ENCODE data around the gene MAST2. TPM values are rescaled to one million over a fixed set of nuclear protein-coding genes. Genes with fewer than 3 reads are reported as not detected.

The MAST2 gene
- total and polyA plus RNA-seq, 2 experiments from 2014 or later, result 14.2 to 19.1 TPM

DNA sequence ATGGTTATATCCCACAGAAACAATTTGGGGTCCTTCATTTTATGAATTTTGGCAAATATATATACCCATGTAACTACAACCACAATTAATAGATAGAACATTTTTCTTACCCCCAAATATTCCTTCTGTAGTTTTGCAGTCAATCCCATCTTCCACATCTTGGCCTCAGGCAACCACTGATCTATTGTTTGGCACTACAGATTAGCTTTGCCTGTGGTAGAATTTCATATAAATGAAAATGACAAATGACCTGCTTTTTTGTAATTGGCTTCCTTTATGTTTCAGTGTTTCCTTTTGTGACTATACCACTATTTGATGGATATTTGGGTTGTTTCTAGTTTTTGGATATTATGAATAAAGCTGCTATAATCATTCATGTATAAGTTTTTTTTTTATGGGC is 91.5 kb downstream of the MAST2 start:
- Histone ChIP-seq H3K4me2 (ENCODE audit: unreplicated experiment) (no peak overlapping the region), H3K36me3 (ENCODE audit: low read depth) (no peaks in the 10 kb centered on the region), H4K20me1 (ENCODE audit: insufficient read depth) (no peaks in the 10 kb centered on the region), H3K4me1 (ENCODE audit: insufficient read depth) (peaks cover 16% of the 10 kb centered on the region), H3K79me2 (ENCODE audit: insufficient read depth) (peaks cover 33% of the 10 kb centered on the region), H2AFZ (no peak overlapping the region), H3K9me3 (ENCODE audit: low read depth) (no peaks in the 10 kb centered on the region), H3K9me2 (ENCODE audit: insufficient read depth) (no peaks in the 10 kb centered on the region), H3K9ac (no peak overlapping the region), H3F3A (ENCODE audit: insufficient read depth) (peaks cover 12% of the 10 kb centered on the region), H3K4me3 (no peak overlapping the region), H3K27me3 (replicated peaks; ENCODE audit: insufficient read depth) (no peaks in the 10 kb centered on the region), H3K27ac (no peak overlapping the region)
- in situ Hi-C loops (cut with MboI), result no loop called here
- TF ChIP-seq EZH2 (IDR thresholded peaks at IDR 0.05; ENCODE audit: insufficient read depth, poor library complexity, severe bottlenecking) (no peak), EZH2phosphoT487 (IDR thresholded peaks at IDR 0.05; ENCODE audit: insufficient read depth, low read depth) (no peak)
- DNase-seq, result no peak

DNA sequence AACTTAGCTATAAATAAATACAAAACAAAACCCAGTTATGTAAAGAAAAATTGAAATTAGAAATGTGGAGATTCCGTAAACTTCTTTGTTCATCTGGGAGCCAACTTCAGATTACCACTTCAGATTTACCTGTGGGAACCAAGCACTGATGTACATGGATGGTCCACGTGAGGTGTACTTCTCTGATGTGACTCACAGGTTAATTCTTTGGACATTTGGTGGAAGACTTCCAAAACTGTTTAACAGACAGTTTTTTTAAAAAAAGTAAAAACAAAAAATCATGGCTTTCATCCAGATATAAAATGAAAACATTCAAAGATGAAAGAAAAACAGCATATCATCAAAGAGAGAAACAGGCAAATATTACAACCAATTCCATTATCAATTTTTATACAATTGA is 92.0 kb downstream of the MAST2 start:
- Histone ChIP-seq H3K27ac (no peak overlapping the region), H3K36me3 (ENCODE audit: low read depth) (no peaks in the 10 kb centered on the region), H3K9me3 (ENCODE audit: low read depth) (no peaks in the 10 kb centered on the region), H3F3A (ENCODE audit: insufficient read depth) (peaks cover 12% of the 10 kb centered on the region), H3K27me3 (replicated peaks; ENCODE audit: insufficient read depth) (no peaks in the 10 kb centered on the region), H3K4me2 (ENCODE audit: unreplicated experiment) (no peak overlapping the region), H3K79me2 (ENCODE audit: insufficient read depth) (peaks cover 28% of the 10 kb centered on the region), H4K20me1 (ENCODE audit: insufficient read depth) (no peaks in the 10 kb centered on the region), H3K4me1 (ENCODE audit: insufficient read depth) (peaks cover 16% of the 10 kb centered on the region), H3K9me2 (ENCODE audit: insufficient read depth) (no peaks in the 10 kb centered on the region), H2AFZ (no peak overlapping the region), H3K9ac (no peak overlapping the region), H3K4me3 (no peak overlapping the region)
- TF ChIP-seq EZH2 (IDR thresholded peaks at IDR 0.05; ENCODE audit: insufficient read depth, poor library complexity, severe bottlenecking), result no peak
- TF ChIP-seq EZH2phosphoT487 (IDR thresholded peaks at IDR 0.05; ENCODE audit: insufficient read depth, low read depth), result no peak
- in situ Hi-C loops (cut with MboI), result no loop called here
- no peak for DNase-seq
- 95 to 96% methylated on average over 2 of the region's 2 CpGs for WGBS, 2 experiments (ENCODE audit: low coverage in 1 of 2, low lambda C conversion rate in 2 of 2, missing lambda C conversion rate in 2 of 2)

DNA sequence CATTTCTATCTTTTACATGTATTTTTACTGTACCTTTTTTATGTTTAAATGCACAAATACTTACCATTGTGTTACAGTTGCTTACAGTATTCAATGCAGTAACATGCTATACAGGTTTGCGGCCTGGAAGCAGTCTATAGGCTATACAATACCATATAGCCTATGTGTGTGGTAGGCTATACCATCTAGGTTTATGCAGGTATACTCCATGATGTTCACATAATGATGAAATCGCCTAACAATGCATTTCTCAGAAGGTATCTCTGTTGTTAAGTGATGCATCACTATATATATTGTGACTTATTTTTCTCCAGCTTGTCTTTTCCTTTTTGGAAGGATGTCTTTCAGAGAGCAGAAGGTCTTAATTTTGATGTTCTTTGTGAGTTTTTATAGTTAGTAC is 103.5 kb downstream of the MAST2 start:
- H3K4me1 ChIP-seq (ENCODE audit: insufficient read depth), result 0 out of 2 replicates have a peak, but pooled peaks cover under 1% of the 10 kb centered on the region
- no peaks in the 10 kb centered on the region for H3K36me3 ChIP-seq (ENCODE audit: low read depth)
- no peaks in the 10 kb centered on the region for H3K27me3 ChIP-seq (replicated peaks; ENCODE audit: insufficient read depth)
- no peak overlapping the region for H3K9ac ChIP-seq
- no peak overlapping the region for H3K4me3 ChIP-seq
- peaks cover under 1% of the 10 kb centered on the region; the same call in 1 of the 2 replicates for H3F3A ChIP-seq (ENCODE audit: insufficient read depth)
- in situ Hi-C loops (cut with MboI), result no loop called here
- H3K9me3 ChIP-seq (ENCODE audit: low read depth), result no peaks in the 10 kb centered on the region
- no peak overlapping the region for H2AFZ ChIP-seq
- no peak for TF ChIP-seq EZH2 (IDR thresholded peaks at IDR 0.05; ENCODE audit: insufficient read depth, poor library complexity, severe bottlenecking)
- H3K4me2 ChIP-seq (ENCODE audit: unreplicated experiment), result no peak overlapping the region
- 97 to 98% methylated on average over 2 of the region's 2 CpGs for WGBS, 2 experiments (ENCODE audit: low coverage in 1 of 2, low lambda C conversion rate in 2 of 2, missing lambda C conversion rate in 2 of 2)
- DNase-seq, result no peak
- no peak overlapping the region for H3K27ac ChIP-seq
- peaks cover 63% of the 10 kb centered on the region for H3K79me2 ChIP-seq (ENCODE audit: insufficient read depth)
- H4K20me1 ChIP-seq (ENCODE audit: insufficient read depth), result no peaks in the 10 kb centered on the region
- H3K9me2 ChIP-seq (ENCODE audit: insufficient read depth), result no peaks in the 10 kb centered on the region

- Histone ChIP-seq H4K20me1 (ENCODE audit: insufficient read depth) (no peaks in the 10 kb centered on the region), H3K4me3 (no peak overlapping the region), H2AFZ (no peak overlapping the region), H3K9me2 (ENCODE audit: insufficient read depth) (no peaks in the 10 kb centered on the region), H3K9me3 (ENCODE audit: low read depth) (no peaks in the 10 kb centered on the region), H3K9ac (no peak overlapping the region), H3K4me1 (ENCODE audit: insufficient read depth) (peaks cover 12% of the 10 kb centered on the region), H3K79me2 (ENCODE audit: insufficient read depth) (peaks cover 47% of the 10 kb centered on the region), H3K4me2 (ENCODE audit: unreplicated experiment) (no peak overlapping the region), H3K27ac (no peak overlapping the region), H3F3A (ENCODE audit: insufficient read depth) (peaks cover 14% of the 10 kb centered on the region), H3K36me3 (ENCODE audit: low read depth) (no peaks in the 10 kb centered on the region), H3K27me3 (replicated peaks; ENCODE audit: insufficient read depth) (no peaks in the 10 kb centered on the region)
- no peak for TF ChIP-seq EZH2 (IDR thresholded peaks at IDR 0.05; ENCODE audit: insufficient read depth, poor library complexity, severe bottlenecking)
- TF ChIP-seq EZH2phosphoT487 (IDR thresholded peaks at IDR 0.05; ENCODE audit: insufficient read depth, low read depth), result no peak
- 82 to 84% methylated on average over 3 of the region's 3 CpGs for WGBS, 2 experiments (ENCODE audit: low coverage in 1 of 2, low lambda C conversion rate in 2 of 2, missing lambda C conversion rate in 2 of 2)
- in situ Hi-C loops (cut with MboI), result no loop called here
- DNase-seq, result no peak
Measured at GRCh38 chr1:45908611-45909140, 105.3 kb downstream of the MAST2 start.

DNA sequence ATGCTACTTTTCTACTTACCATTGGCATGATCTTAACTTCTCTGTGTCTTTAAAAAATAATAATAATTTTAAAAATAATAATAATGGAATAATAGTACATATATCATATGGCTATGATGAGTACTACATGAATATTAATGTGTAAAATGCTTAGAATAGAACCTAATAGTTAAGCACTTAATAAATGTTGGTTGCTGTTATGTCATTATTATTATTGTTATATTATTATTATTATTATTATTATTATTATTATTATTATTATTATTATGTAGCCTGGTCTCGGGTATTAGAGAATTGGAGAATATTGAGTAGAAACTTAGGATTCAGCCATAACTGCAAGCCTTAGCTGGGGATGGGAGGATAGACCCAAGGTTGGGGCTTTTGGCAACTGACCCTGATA is 108.2 kb downstream of the MAST2 start:
- no peaks in the 10 kb centered on the region for H3K9me3 ChIP-seq (ENCODE audit: low read depth)
- peaks cover 25% of the 10 kb centered on the region for H3F3A ChIP-seq (ENCODE audit: insufficient read depth)
- H3K9ac ChIP-seq, result no peak overlapping the region
- peaks cover 55% of the 10 kb centered on the region for H3K79me2 ChIP-seq (ENCODE audit: insufficient read depth)
- no peaks in the 10 kb centered on the region for H3K27me3 ChIP-seq (replicated peaks; ENCODE audit: insufficient read depth)
- no peak overlapping the region for H2AFZ ChIP-seq
- TF ChIP-seq EZH2 (IDR thresholded peaks at IDR 0.05; ENCODE audit: insufficient read depth, poor library complexity, severe bottlenecking) (no peak), EZH2phosphoT487 (IDR thresholded peaks at IDR 0.05; ENCODE audit: insufficient read depth, low read depth) (no peak)
- no peak overlapping the region for H3K27ac ChIP-seq
- no peaks in the 10 kb centered on the region for H3K36me3 ChIP-seq (ENCODE audit: low read depth)
- 96 to 97% methylated on average over 1 of the region's 1 CpG for WGBS, 2 experiments (ENCODE audit: low coverage in 1 of 2, low lambda C conversion rate in 2 of 2, missing lambda C conversion rate in 2 of 2)
- no peak overlapping the region for H3K4me3 ChIP-seq
- peaks cover 26% of the 10 kb centered on the region for H3K4me1 ChIP-seq (ENCODE audit: insufficient read depth)
- H3K4me2 ChIP-seq (ENCODE audit: unreplicated experiment), result no peak overlapping the region
- no peaks in the 10 kb centered on the region for H3K9me2 ChIP-seq (ENCODE audit: insufficient read depth)
- in situ Hi-C loops (cut with MboI), result no loop called here
- DNase-seq, result no peak
- H4K20me1 ChIP-seq (ENCODE audit: insufficient read depth), result no peaks in the 10 kb centered on the region

All from GM23248 (cell line).